Heart left ventricle (tissue), 13 donors: ENCODE measurements around the gene AKR1C1.
"Not testable (repeated sequence)": the region's sequence is repeated elsewhere in the genome, so short reads cannot be mapped to it uniquely, and the experiment has no call there.

ENCODE experiments used
- POLR2A ChIP-seq, 2 donors: fragments of 450-650 bp; IDR thresholded peaks; one replicate each; pipeline ENCODE4 v1.6.1; 2017; ENCODE audit warnings: antibody characterized with exemption in 2 of 2, mild to moderate bottlenecking in 2 of 2, moderate library complexity in 2 of 2
- TF ChIP-seq, protein P1 (sequence below), 12 donors: fragments of 200-600 bp; sonication (generic) in 4 of 12; IDR thresholded peaks; one replicate each; pipeline versions ENCODE4 v1.5.0 to v1.8.0; 2018 to 2022; ENCODE audit warnings: antibody characterized with exemption in 12 of 12, mild to moderate bottlenecking in 5 of 12
- donor health status: ischemic (EF 13 %, LVEDD 7.1; RV severe dilation, severe dysfunction).
- donor health status: DM: no; HTN: yes; CAD: no.
- donor health status: DM: no; HTN: no; CAD: no.
- donor health status: ischemic (EF 25% LVEDD 6.9; RV normal size, moderate dysfunction).
- donor health status: ischemic (EF 25% LVEDD 5.7; RV mildly dilated, moderate dysfunction).
- donor health status: ischemic (EF 35%, LVEDD 5.7; RV mildly dilated, moderate dysfunction).
- donor health status: nonischemic (EF 11% LVEDD 7.7; RV severe dilation, severe dysfunction).
- donor health status: DM: yes; HTN: yes; CAD: no.
- donor health status: PGD.
- donor health status: ischemic (EF 29% LVEDD 5.4; RV normal size, mild dysfunction).
- donor health status: nonischemic (EF 23%, LVEDD 6.1; RV moderate dilation, normal function).

DNA sequence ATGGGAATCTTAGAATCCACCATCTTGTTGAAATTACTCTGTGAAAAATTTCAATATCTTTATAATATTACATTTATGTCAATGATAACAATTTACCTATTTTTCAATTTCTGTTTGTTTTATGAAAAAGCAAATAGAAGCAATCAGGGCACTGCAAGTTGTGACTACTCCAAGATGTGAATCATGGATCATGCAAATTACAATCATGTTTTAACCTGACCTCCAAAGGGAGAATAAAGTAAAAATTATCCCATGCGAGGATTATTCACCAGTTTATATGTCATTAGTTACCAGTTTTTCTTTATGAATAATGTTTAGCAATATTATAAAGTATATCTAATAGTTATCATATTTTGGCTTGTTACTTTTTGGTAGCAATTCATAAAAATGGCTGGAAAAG, 907 bp upstream of the AKR1C1 start:
- TF ChIP-seq, protein P1, sequence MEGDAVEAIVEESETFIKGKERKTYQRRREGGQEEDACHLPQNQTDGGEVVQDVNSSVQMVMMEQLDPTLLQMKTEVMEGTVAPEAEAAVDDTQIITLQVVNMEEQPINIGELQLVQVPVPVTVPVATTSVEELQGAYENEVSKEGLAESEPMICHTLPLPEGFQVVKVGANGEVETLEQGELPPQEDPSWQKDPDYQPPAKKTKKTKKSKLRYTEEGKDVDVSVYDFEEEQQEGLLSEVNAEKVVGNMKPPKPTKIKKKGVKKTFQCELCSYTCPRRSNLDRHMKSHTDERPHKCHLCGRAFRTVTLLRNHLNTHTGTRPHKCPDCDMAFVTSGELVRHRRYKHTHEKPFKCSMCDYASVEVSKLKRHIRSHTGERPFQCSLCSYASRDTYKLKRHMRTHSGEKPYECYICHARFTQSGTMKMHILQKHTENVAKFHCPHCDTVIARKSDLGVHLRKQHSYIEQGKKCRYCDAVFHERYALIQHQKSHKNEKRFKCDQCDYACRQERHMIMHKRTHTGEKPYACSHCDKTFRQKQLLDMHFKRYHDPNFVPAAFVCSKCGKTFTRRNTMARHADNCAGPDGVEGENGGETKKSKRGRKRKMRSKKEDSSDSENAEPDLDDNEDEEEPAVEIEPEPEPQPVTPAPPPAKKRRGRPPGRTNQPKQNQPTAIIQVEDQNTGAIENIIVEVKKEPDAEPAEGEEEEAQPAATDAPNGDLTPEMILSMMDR (IDR thresholded peaks at IDR 0.05): not testable (repeated sequence)
- not testable (repeated sequence) for TF ChIP-seq POLR2A (IDR thresholded peaks at IDR 0.05)
